ENCODE data around the gene ZNF784. TPM values are rescaled to one million over a fixed set of nuclear protein-coding genes. Genes with fewer than 3 reads are reported as not detected.

The ZNF784 gene
- polyA plus RNA-seq, 1 experiment = 1.9 TPM

- POLR2A ChIA-PET = interaction anchor here (0.5 kb wide), 1 partner anchor 36 kb away, joined by 4 read pairs; no protein-coding TSS in a partner anchor
- H3K4me3 ChIP-seq (ENCODE audit: low read depth, low read length) = no peak overlapping the region
- TF ChIP-seq CTCF (IDR thresholded peaks at IDR 0.05; ENCODE audit: low read depth, low read length) = no peak
- CTCF ChIA-PET = interaction anchor here (0.8 to 2.0 kb wide), 10 partner anchors 9 to 414 kb away, joined by 3 to 22 read pairs (median 6); no protein-coding TSS in a partner anchor
- H3K9me3 ChIP-seq (ENCODE audit: control insufficient read depth, insufficient read depth, low read length) = no peaks in the 10 kb centered on the region; the same call in 1 of the 2 replicates
- H3K27ac ChIP-seq (ENCODE audit: low read depth, low read length) = no peak overlapping the region
- no peak for DNase-seq (ENCODE audit: low read depth, low spot score)
- no peaks in the 10 kb centered on the region for H3K27me3 ChIP-seq (ENCODE audit: control insufficient read depth, insufficient read depth, low read length)
Observed at GRCh38 chr19:55671054-55671378, 46.6 kb upstream of the ZNF784 start.

GRCh38 chr19:55670280-55671053 is 46.1 kb upstream of the ZNF784 start:
- no peak overlapping the region for H3K27ac ChIP-seq (ENCODE audit: low read depth, low read length)
- no peaks in the 10 kb centered on the region; the same call in 1 of the 2 replicates for H3K9me3 ChIP-seq (ENCODE audit: control insufficient read depth, insufficient read depth, low read length)
- POLR2A ChIA-PET = no interaction called here
- TF ChIP-seq CTCF (IDR thresholded peaks at IDR 0.05; ENCODE audit: low read depth, low read length) = no peak
- no peak overlapping the region for H3K4me3 ChIP-seq (ENCODE audit: low read depth, low read length)
- no peaks in the 10 kb centered on the region for H3K27me3 ChIP-seq (ENCODE audit: control insufficient read depth, insufficient read depth, low read length)
- CTCF ChIA-PET = interaction anchor here (0.8 to 2.0 kb wide), 6 partner anchors 12 to 413 kb away, joined by 3 to 22 read pairs (median 6); no protein-coding TSS in a partner anchor
- no peak for DNase-seq (ENCODE audit: low read depth, low spot score)

- TF ChIP-seq CTCF (IDR thresholded peaks at IDR 0.05; ENCODE audit: low read depth, low read length) = no peak
- Histone ChIP-seq H3K27me3 (ENCODE audit: control insufficient read depth, insufficient read depth, low read length) (no peaks in the 10 kb centered on the region), H3K27ac (ENCODE audit: low read depth, low read length) (no peak overlapping the region), H3K9me3 (ENCODE audit: control insufficient read depth, insufficient read depth, low read length) (no peaks in the 10 kb centered on the region; the same call in 1 of the 2 replicates), H3K4me3 (ENCODE audit: low read depth, low read length) (no peak overlapping the region)
- CTCF ChIA-PET = no interaction called here
- POLR2A ChIA-PET = interaction anchor here (0.6 kb wide), 1 partner anchor 9 kb away, joined by 7 read pairs; no protein-coding TSS in a partner anchor
- DNase-seq (ENCODE audit: low read depth, low spot score) = no peak
Observed at GRCh38 chr19:55669418-55670279, 45.3 kb upstream of the ZNF784 start.

- Histone ChIP-seq H3K4me3 (ENCODE audit: low read depth, low read length) (no peak overlapping the region), H3K27me3 (ENCODE audit: control insufficient read depth, insufficient read depth, low read length) (no peaks in the 10 kb centered on the region), H3K9me3 (ENCODE audit: control insufficient read depth, insufficient read depth, low read length) (no peaks in the 10 kb centered on the region; the same call in 1 of the 2 replicates), H3K27ac (ENCODE audit: low read depth, low read length) (no peak overlapping the region)
- DNase-seq (ENCODE audit: low read depth, low spot score) = no peak
- CTCF ChIA-PET = no interaction called here
- no peak for TF ChIP-seq CTCF (IDR thresholded peaks at IDR 0.05; ENCODE audit: low read depth, low read length)
- POLR2A ChIA-PET = no interaction called here
Observed at GRCh38 chr19:55668603-55669348, 44.4 kb upstream of the ZNF784 start.

Data from AG04450 (cell line).